RWPE2 (cell line): ENCODE data around the gene SF1.

Source experiments
- ATAC-seq: fragments of 200-7000 bp; cut with Tn5 transposase; 3 replicates; pipeline ENCODE4 v1.9.1; 2021; ENCODE audit warnings: low read depth
- DNase-seq: peaks from one replicate; pipeline ENCODE4 v3.0.0-alpha.2; 2020; ENCODE audit warnings: low spot score
- H3K27ac ChIP-seq: fragments of 450-650 bp; 2 replicates; pipeline ENCODE4 v1.5.1; 2017; ENCODE audit warnings: mild to moderate bottlenecking; ENCODE audit not compliant: poor library complexity, severe bottlenecking
- H3K27me3 ChIP-seq: fragments of 250-450 bp; sonication (Bioruptor Pico); 2 replicates; pipeline ENCODE4 v1.5.1; 2021; ENCODE audit warnings: mild to moderate bottlenecking, moderate library complexity; ENCODE audit not compliant: insufficient read depth, poor library complexity, severe bottlenecking
- H3K36me3 ChIP-seq: fragments of 250-450 bp; sonication (Bioruptor Pico); 2 replicates; pipeline ENCODE4 v1.5.1; 2020; ENCODE audit warnings: low read depth, mild to moderate bottlenecking, moderate library complexity
- H3K4me1 ChIP-seq: fragments of 250-450 bp; sonication (Bioruptor Pico); 2 replicates; pipeline ENCODE4 v1.5.1; 2021; ENCODE audit warnings: mild to moderate bottlenecking, moderate library complexity; ENCODE audit not compliant: insufficient read depth, poor library complexity, severe bottlenecking
- H3K4me3 ChIP-seq: fragments of 250-450 bp; sonication (Bioruptor Pico); 2 replicates; pipeline ENCODE4 v1.5.1; 2021; ENCODE audit warnings: mild to moderate bottlenecking, moderate library complexity; ENCODE audit not compliant: severe bottlenecking
- H3K9me3 ChIP-seq: fragments of 250-450 bp; sonication (Bioruptor Pico); 2 replicates; pipeline ENCODE4 v1.5.1; 2021; ENCODE audit warnings: mild to moderate bottlenecking, moderate library complexity; ENCODE audit not compliant: severe bottlenecking
- CTCF ChIP-seq: fragments of 450-650 bp; IDR thresholded peaks from one replicate; pipeline ENCODE4 v1.5.1; 2017; ENCODE audit warnings: mild to moderate bottlenecking, moderate library complexity; ENCODE audit not compliant: poor library complexity, severe bottlenecking

SF1 gene

GRCh38 chr11:64723117-64723906 is 55.0 kb downstream of the SF1 start, which contains the start of gene NRXN2:
Gene NRXN2 (minus strand): TSS chr11:64723197. CDS start chr11:64713699, 9,498 bp downstream.
- H3K36me3 ChIP-seq: no peaks in the 10 kb centered on the region
- H3K27ac ChIP-seq: no peak within 1 kb of the TSS
- ATAC-seq (peak; percentile 97), DNase-seq (peak; percentile 80)
- H3K4me3 ChIP-seq: peak within 1 kb of the TSS; percentile 50
- TF ChIP-seq CTCF: peak; percentile 96
- no peaks in the 10 kb centered on the region for H3K9me3 ChIP-seq
- no peaks in the 10 kb centered on the region for H3K4me1 ChIP-seq
- H3K27me3 ChIP-seq: peaks cover 31% of the 10 kb centered on the region

- ATAC-seq: no peak
- no peak overlapping the region for H3K27ac ChIP-seq
- peaks cover 41% of the 10 kb centered on the region for H3K27me3 ChIP-seq
- TF ChIP-seq CTCF: no peak
- no peaks in the 10 kb centered on the region for H3K4me1 ChIP-seq
- DNase-seq: no peak
- H3K4me3 ChIP-seq: no peak overlapping the region
- no peaks in the 10 kb centered on the region for H3K36me3 ChIP-seq
- H3K9me3 ChIP-seq: no peaks in the 10 kb centered on the region
Observed at GRCh38 chr11:64722141-64723065, 55.9 kb downstream of the SF1 start.

GRCh38 chr11:64721359-64721699 is 57.0 kb downstream of the SF1 start:
- H3K4me3 ChIP-seq: no peak overlapping the region
- no peak for TF ChIP-seq CTCF
- no peaks in the 10 kb centered on the region for H3K9me3 ChIP-seq
- H3K27me3 ChIP-seq: peaks cover 47% of the 10 kb centered on the region
- no peak overlapping the region for H3K27ac ChIP-seq
- ATAC-seq (no peak), DNase-seq (no peak)
- no peaks in the 10 kb centered on the region for H3K4me1 ChIP-seq
- H3K36me3 ChIP-seq: no peaks in the 10 kb centered on the region

GRCh38 chr11:64720640-64721358 is 57.5 kb downstream of the SF1 start:
- Histone ChIP-seq H3K27ac (no peak overlapping the region), H3K27me3 (peaks cover 50% of the 10 kb centered on the region), H3K9me3 (no peaks in the 10 kb centered on the region), H3K4me1 (no peaks in the 10 kb centered on the region), H3K36me3 (no peaks in the 10 kb centered on the region), H3K4me3 (no peak overlapping the region)
- no peak for TF ChIP-seq CTCF
- DNase-seq (peak; percentile 52), ATAC-seq (no peak)
